Gastroesophageal sphincter (tissue), 4 donors: ENCODE measurements around the gene CPD. TPM values are rescaled to one million over a fixed set of nuclear protein-coding genes. Genes with fewer than 3 reads are reported as not detected.

Experiments
- ATAC-seq: fragments of 150-250 bp; one replicate; pipeline ENCODE4 v1.9.1; 2016; ENCODE audit warnings: mild to moderate bottlenecking, moderate library complexity
- H3K27ac ChIP-seq, 4 donors: fragments of 200-600 bp; sonication (generic) in 3 of 4; 1 replicate in 3 of 4; 2 replicates in 1 of 4; pipeline ENCODE4 v1.5.1; 2016 to 2019
- H3K27me3 ChIP-seq: fragments of 200-600 bp; sonication (generic); one replicate; pipeline ENCODE4 v1.5.1; 2019
- H3K36me3 ChIP-seq, 2 donors: fragments of 200-600 bp; sonication (generic); one replicate each; pipeline ENCODE4 v1.5.1; 2019; ENCODE audit warnings: control low read depth in 1 of 2
- H3K4me1 ChIP-seq, 3 donors: fragments of 200-600 bp; sonication (generic); 1 replicate in 2 of 3; 2 replicates in 1 of 3; pipeline ENCODE4 v1.5.1; 2016 to 2019; ENCODE audit warnings: control low read depth in 2 of 3
- H3K4me3 ChIP-seq, 2 donors: fragments of 200-600 bp; sonication (generic); one replicate each; pipeline ENCODE4 v1.5.1; 2019; ENCODE audit warnings: mild to moderate bottlenecking in 1 of 2, moderate library complexity in 1 of 2
- H3K9me3 ChIP-seq, 3 donors: fragments of 200-600 bp; sonication (generic); one replicate each; pipeline ENCODE4 v1.5.1; 2017 to 2019; ENCODE audit warnings: control low read depth in 2 of 3
- CTCF ChIP-seq, 4 experiments: fragments of 200-600 bp in 2 of 4; fragments of 450-650 bp in 2 of 4; sonication (generic) in 1 of 4; IDR thresholded peaks; one replicate each; pipeline ENCODE4 v1.5.1; 2017 to 2019; ENCODE audit warnings: antibody characterized with exemption in 4 of 4, mild to moderate bottlenecking in 2 of 4, moderate library complexity in 2 of 4
- EP300 ChIP-seq: sonication (generic); formaldehyde crosslinking; IDR thresholded peaks from one replicate; pipeline ENCODE4 v1.6.1; 2017; ENCODE audit warnings: antibody characterized with exemption, mild to moderate bottlenecking
- POLR2A ChIP-seq, 2 donors: fragments of 450-650 bp; IDR thresholded peaks; one replicate each; pipeline ENCODE4 v1.6.1; 2017; ENCODE audit warnings: antibody characterized with exemption in 2 of 2, mild to moderate bottlenecking in 2 of 2, moderate library complexity in 1 of 2
- POLR2AphosphoS5 ChIP-seq: sonication (generic); formaldehyde crosslinking; IDR thresholded peaks from one replicate; pipeline ENCODE4 v1.6.1; 2017; ENCODE audit warnings: antibody characterized with exemption
- WGBS, 2 donors: methylation state at CpG; one replicate each; pipeline ENCODE4 v1.1.5; 2018; ENCODE audit warnings: low coverage in 1 of 2; 5-methylcytosine and 5-hydroxymethylcytosine counted together
- total RNA-seq, 4 donors: library from RNA; depleted of rRNA; stranded (reverse); fragments of >200 nt; gene quantifications; one replicate each; pipeline ENCODE4 v1.1.0, GENCODE V29; 2016

Gene CPD
- total RNA-seq, 4 donors from 2014 or later = 37.8 to 103 (median 57.5) TPM

DNA sequence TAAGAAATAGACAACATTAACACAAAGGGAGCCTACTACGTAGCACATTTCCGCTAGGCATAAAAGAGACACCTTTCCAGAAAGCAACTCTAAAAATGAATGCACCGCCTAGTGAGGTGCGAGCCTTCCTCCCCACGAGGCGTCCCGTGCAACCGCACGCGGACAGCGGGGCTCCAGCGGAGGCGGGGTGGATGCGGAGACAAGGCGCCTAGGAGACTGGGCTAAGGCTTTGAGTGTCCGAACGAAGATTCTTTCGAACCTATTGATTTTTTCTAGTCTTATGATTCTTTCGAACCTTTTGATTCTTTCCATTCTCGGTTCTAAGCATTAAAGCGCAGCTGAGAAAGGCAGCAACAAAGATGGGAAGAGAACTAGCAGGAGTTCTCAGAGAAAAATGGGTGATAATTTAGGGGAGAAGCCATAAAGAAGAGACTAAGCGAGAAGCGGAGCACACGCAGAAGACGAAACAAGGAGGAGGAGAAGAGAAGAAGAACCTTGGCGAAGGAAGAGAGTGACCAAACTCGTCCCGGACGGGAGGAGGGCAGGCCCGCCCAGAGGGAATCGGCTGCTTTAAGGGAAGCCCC is 394 bp upstream of the CPD start:
- Histone ChIP-seq H3K4me3 (peak overlapping the region; percentile 52 to 86), H3K4me1 (peaks cover 0 to 65% (median 7%) of the 10 kb centered on the region in 3 donors), H3K27me3 (no peaks in the 10 kb centered on the region), H3K9me3 (no peaks in the 10 kb centered on the region), H3K27ac (peak overlapping the region; percentile 81 to 98 (median 96)), H3K36me3 (no peaks in the 10 kb centered on the region)
- 1 to 4% methylated on average over 15 to 21 of the region's 31 CpGs for WGBS, 2 donors
- TF ChIP-seq EP300 = no peak
- TF ChIP-seq CTCF (IDR thresholded peaks at IDR 0.05) = peak in 1 of 4 experiments; percentile 3
- no peak for TF ChIP-seq POLR2A (IDR thresholded peaks at IDR 0.05)
- no peak for TF ChIP-seq POLR2AphosphoS5
- peak; percentile 35 for ATAC-seq

DNA sequence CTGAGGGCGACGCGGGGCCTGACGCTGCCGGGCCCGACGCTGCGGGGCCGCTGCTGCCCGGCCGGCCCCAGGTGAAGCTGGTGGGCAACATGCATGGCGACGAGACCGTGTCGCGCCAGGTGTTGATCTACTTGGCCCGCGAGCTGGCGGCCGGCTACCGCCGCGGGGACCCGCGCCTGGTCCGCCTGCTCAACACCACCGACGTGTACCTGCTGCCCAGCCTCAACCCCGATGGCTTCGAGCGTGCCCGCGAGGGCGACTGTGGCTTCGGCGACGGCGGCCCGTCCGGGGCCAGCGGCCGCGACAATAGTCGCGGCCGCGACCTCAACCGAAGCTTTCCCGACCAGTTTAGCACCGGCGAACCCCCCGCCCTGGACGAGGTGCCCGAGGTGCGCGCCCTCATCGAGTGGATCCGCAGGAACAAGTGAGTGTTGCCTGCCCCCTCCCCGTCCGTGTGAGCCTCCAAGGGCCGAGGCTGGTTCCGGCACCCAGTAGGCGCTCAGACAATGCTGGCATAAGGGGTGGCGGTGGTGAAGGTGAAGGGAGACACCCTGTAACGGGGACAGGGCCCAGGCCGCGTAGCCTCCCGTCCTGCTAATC is 676 bp downstream of the CPD start:
- 0% methylated on average over 2 of the region's 68 CpGs; no CpG with 5 or more reads in 1 of the 2 donors for WGBS, 2 donors
- H3K36me3 ChIP-seq = no peaks in the 10 kb centered on the region
- H3K9me3 ChIP-seq = no peaks in the 10 kb centered on the region
- peak overlapping the region; percentile 57 to 98 (median 96) for H3K27ac ChIP-seq
- peaks cover 0 to 73% (median 7%) of the 10 kb centered on the region in 3 donors for H3K4me1 ChIP-seq
- H3K27me3 ChIP-seq = no peaks in the 10 kb centered on the region
- H3K4me3 ChIP-seq = peak overlapping the region; percentile 52 to 86
- no peak for TF ChIP-seq POLR2AphosphoS5
- no peak for TF ChIP-seq CTCF (IDR thresholded peaks at IDR 0.05)
- TF ChIP-seq POLR2A (IDR thresholded peaks at IDR 0.05) = no peak
- no peak for TF ChIP-seq EP300
- ATAC-seq = no peak

GRCh38 chr17:30379903-30380381 is 1.2 kb downstream of the CPD start:
- peak overlapping the region; percentile 57 to 98 (median 96) for H3K27ac ChIP-seq
- ATAC-seq = no peak
- H3K4me1 ChIP-seq = peaks cover 0 to 78% (median 7%) of the 10 kb centered on the region in 3 donors
- WGBS, 2 donors = 2 to 13% methylated on average over 5 of the region's 5 CpGs
- peaks cover 0 to under 1% of the 10 kb centered on the region in 2 donors for H3K36me3 ChIP-seq
- H3K27me3 ChIP-seq = no peaks in the 10 kb centered on the region
- TF ChIP-seq EP300 (no peak), POLR2A (IDR thresholded peaks at IDR 0.05) (no peak), POLR2AphosphoS5 (no peak), CTCF (IDR thresholded peaks at IDR 0.05) (no peak)
- no peaks in the 10 kb centered on the region for H3K9me3 ChIP-seq
- H3K4me3 ChIP-seq = peak overlapping the region; percentile 52 to 86

DNA sequence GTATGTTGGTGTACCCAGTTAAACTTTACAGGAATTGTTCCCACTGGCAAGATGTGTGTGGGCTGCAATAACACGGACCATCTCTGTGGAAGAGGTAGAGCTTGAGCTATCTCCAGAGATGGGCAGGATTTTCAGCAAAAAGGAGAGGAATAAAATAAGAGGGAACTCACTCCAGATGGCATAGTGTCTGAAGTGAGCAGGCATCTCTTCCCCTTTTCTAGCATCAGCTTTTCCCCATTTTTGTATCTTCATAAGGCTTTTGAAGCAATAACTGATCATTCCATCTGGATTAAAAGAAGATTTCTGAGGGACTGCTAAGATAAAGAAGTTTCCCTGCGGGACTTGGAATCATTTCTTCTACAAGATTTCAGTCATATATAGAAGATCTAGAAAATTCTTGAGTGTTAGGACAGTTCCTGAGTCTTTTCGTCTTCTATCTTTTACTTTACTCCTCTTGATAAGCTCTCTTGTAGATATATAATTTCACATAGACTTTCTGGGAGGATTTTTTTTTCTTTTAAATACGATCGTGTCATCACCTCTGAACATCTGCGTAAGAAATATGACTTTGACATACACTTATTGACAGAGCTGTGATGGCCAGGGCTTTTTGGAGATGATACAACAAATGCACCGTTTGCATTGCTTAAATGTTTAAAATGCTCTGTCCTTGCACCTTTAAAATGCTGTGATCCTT is 2.1 kb downstream of the CPD start:
- Histone ChIP-seq H3K9me3 (no peaks in the 10 kb centered on the region), H3K27me3 (no peaks in the 10 kb centered on the region), H3K4me1 (peaks cover 0 to 76% (median 7%) of the 10 kb centered on the region in 3 donors), H3K27ac (peak overlapping the region; percentile 57 to 98 (median 96)), H3K36me3 (peaks cover 0 to 9% of the 10 kb centered on the region in 2 donors), H3K4me3 (peak overlapping the region; percentile 52 to 86)
- no peak for ATAC-seq
- TF ChIP-seq POLR2A (IDR thresholded peaks at IDR 0.05) (no peak), POLR2AphosphoS5 (no peak), CTCF (IDR thresholded peaks at IDR 0.05) (no peak)
- WGBS, 2 donors = 23 to 51% methylated on average over 5 to 7 of the region's 7 CpGs
